SK-N-MC (cell line): ENCODE measurements around the gene PCNT.

Experiments
- EZH2 ChIP-seq: fragments of 200-600 bp; sonication (generic); IDR thresholded peaks from one replicate; pipeline ENCODE4 v1.6.1; 2017; ENCODE audit warnings: antibody characterized with exemption
- FOXP2 ChIP-seq: optimal IDR thresholded peaks from 2 replicates; pipeline ENCODE3; 2011; ENCODE audit warnings: mild to moderate bottlenecking, moderate library complexity; ENCODE audit not compliant: insufficient read depth; ENCODE audit errors: extremely low read length, control extremely low read depth
- POLR2AphosphoS5 ChIP-seq: IDR thresholded peaks from 2 replicates; pipeline ENCODE4 v1.6.1; 2012; ENCODE audit warnings: mild to moderate bottlenecking, low read depth, low read length, borderline replicate concordance

GRCh38 chr21:46366966-46367365 lies 43.0 kb downstream of the PCNT start:
- no peak for TF ChIP-seq POLR2AphosphoS5
- TF ChIP-seq EZH2, result no peak
- TF ChIP-seq FOXP2, result no peak
